Measurements from ENCODE around the gene EIF4G1. TPM values are rescaled to one million over a fixed set of nuclear protein-coding genes. Genes with fewer than 3 reads are reported as not detected.

Gene EIF4G1
- total RNA-seq, 1 experiment from 2014 or later = 496 TPM

GRCh38 chr3:184377882-184378445, 63.6 kb downstream of the EIF4G1 start, which contains the start of gene THPO:
Gene THPO, minus strand, starts transcription at chr3:184378207. Its CDS starts 1,948 bp downstream, at chr3:184376259.
- DNase-seq (ENCODE audit: low read depth, low spot score) = no peak
- no peak for ATAC-seq
- ChIA-PET RAD21 (ENCODE audit: low non-redundant PET in 1 of 2, low total read pairs in 2 of 2, uncharacterized antibody in 2 of 2, unreplicated experiment in 2 of 2) (no interaction called here), CTCF (no interaction called here), POLR2A (no interaction called here)
- Histone ChIP-seq H3K4me2 (ENCODE audit: low read length) (0 out of 2 replicates have a peak within 1 kb of the TSS, but pooled peaks have one; percentile 19), H3K36me3 (ENCODE audit: control insufficient read depth in 1 of 2, insufficient read depth in 2 of 2, low read length in 2 of 2) (no peaks in the 10 kb centered on the region), H3K79me2 (ENCODE audit: insufficient read depth, low read length) (no peaks in the 10 kb centered on the region), H3K27ac (ENCODE audit: low read depth, low read length) (no peak within 1 kb of the TSS), H3K9me2 (ENCODE audit: insufficient read depth) (no peaks in the 10 kb centered on the region), H3K9ac (ENCODE audit: low read length) (no peak within 1 kb of the TSS), H4K20me1 (ENCODE audit: insufficient read depth) (no peaks in the 10 kb centered on the region), H3K27me3 (ENCODE audit: insufficient read depth, low read length) (no peaks in the 10 kb centered on the region), H3K4me1 (ENCODE audit: control insufficient read depth in 1 of 2, insufficient read depth in 2 of 2, low read length in 2 of 2) (peaks cover 4 to 28% of the 10 kb centered on the region in 2 experiments; a peak in 3 of 4 replicates), H3K9me3 (ENCODE audit: control insufficient read depth in 1 of 2, insufficient read depth in 1 of 2, low read depth in 1 of 2, low read length in 2 of 2) (no peaks in the 10 kb centered on the region), H2AFZ (ENCODE audit: low read depth, low read length, poor library complexity, severe bottlenecking) (no peak within 1 kb of the TSS), H3K4me3 (replicated peaks in 1 of 2; ENCODE audit: low read depth in 1 of 2, low read length in 2 of 2) (no peak within 1 kb of the TSS)
- intact Hi-C loops (cut with micrococcal nuclease) = loop anchor here (10.0 kb wide), 2 partner anchors 137 to 397 kb away; no protein-coding TSS in a partner anchor
- BruUV-seq (replicated peaks) = no TSS peak
- no peak for TF ChIP-seq CBX3 (IDR thresholded peaks at IDR 0.05; ENCODE audit: low read depth)
- no peak for TF ChIP-seq SP1 (IDR thresholded peaks at IDR 0.05; ENCODE audit: low read depth)
- TF ChIP-seq TCF7L2 (IDR thresholded peaks at IDR 0.05; ENCODE audit: borderline replicate concordance, extremely low read depth, insufficient read depth, insufficient read length) = no peak
- no peak for TF ChIP-seq YY1 (IDR thresholded peaks at IDR 0.05; ENCODE audit: extremely low read depth, insufficient replicate concordance, low read depth, low read length)

GRCh38 chr3:184378651-184379357, 64.4 kb downstream of the EIF4G1 start:
- DNase-seq (ENCODE audit: low read depth, low spot score) (no peak), ATAC-seq (no peak)
- Histone ChIP-seq H3K27me3 (ENCODE audit: insufficient read depth, low read length) (no peaks in the 10 kb centered on the region), H3K9me3 (ENCODE audit: control insufficient read depth in 1 of 2, insufficient read depth in 1 of 2, low read depth in 1 of 2, low read length in 2 of 2) (no peaks in the 10 kb centered on the region), H3K9ac (ENCODE audit: low read length) (no peak overlapping the region), H3K79me2 (ENCODE audit: insufficient read depth, low read length) (no peaks in the 10 kb centered on the region), H3K27ac (ENCODE audit: low read depth, low read length) (no peak overlapping the region), H3K4me1 (ENCODE audit: control insufficient read depth in 1 of 2, insufficient read depth in 2 of 2, low read length in 2 of 2) (peaks cover 4 to 20% of the 10 kb centered on the region in 2 experiments; a peak in 2 of 4 replicates), H3K4me2 (ENCODE audit: low read length) (0 out of 2 replicates have a peak overlapping the region, but pooled peaks have one; percentile 19), H3K36me3 (ENCODE audit: control insufficient read depth in 1 of 2, insufficient read depth in 2 of 2, low read length in 2 of 2) (no peaks in the 10 kb centered on the region), H3K9me2 (ENCODE audit: insufficient read depth) (no peaks in the 10 kb centered on the region), H4K20me1 (ENCODE audit: insufficient read depth) (no peaks in the 10 kb centered on the region), H3K4me3 (replicated peaks in 1 of 2; ENCODE audit: low read depth in 1 of 2, low read length in 2 of 2) (no peak overlapping the region), H2AFZ (ENCODE audit: low read depth, low read length, poor library complexity, severe bottlenecking) (no peak overlapping the region)
- ChIA-PET POLR2A (interaction anchor here (0.5 kb wide), 1 partner anchor 36 kb away, joined by 3 read pairs; no protein-coding TSS in a partner anchor), RAD21 (ENCODE audit: low non-redundant PET in 1 of 2, low total read pairs in 2 of 2, uncharacterized antibody in 2 of 2, unreplicated experiment in 2 of 2) (no interaction called here), CTCF (no interaction called here)
- no TSS peak for BruUV-seq (replicated peaks)
- intact Hi-C loops (cut with micrococcal nuclease) = loop anchor here (10.0 kb wide), 2 partner anchors 136 to 396 kb away; no protein-coding TSS in a partner anchor
- TF ChIP-seq, protein P1, sequence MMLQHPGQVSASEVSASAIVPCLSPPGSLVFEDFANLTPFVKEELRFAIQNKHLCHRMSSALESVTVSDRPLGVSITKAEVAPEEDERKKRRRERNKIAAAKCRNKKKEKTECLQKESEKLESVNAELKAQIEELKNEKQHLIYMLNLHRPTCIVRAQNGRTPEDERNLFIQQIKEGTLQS (IDR thresholded peaks at IDR 0.05) = no peak
- TF ChIP-seq RAD21 (IDR thresholded peaks at IDR 0.05; ENCODE audit: low read depth) (no peak), EZH2 (IDR thresholded peaks at IDR 0.05) (no peak), ZFX (IDR thresholded peaks at IDR 0.05) (no peak), CEBPB (IDR thresholded peaks at IDR 0.05; ENCODE audit: low read depth) (no peak), CTCF (IDR thresholded peaks at IDR 0.05 in 2 of 3, conservative IDR thresholded peaks at IDR 0.05 in 1 of 3; ENCODE audit: borderline replicate concordance in 1 of 3, insufficient read depth in 1 of 3, low read depth in 2 of 3, low read length in 2 of 3) (no peak), YY1 (IDR thresholded peaks at IDR 0.05; ENCODE audit: extremely low read depth, insufficient replicate concordance, low read depth, low read length) (no peak), FOSL1 (IDR thresholded peaks at IDR 0.05; ENCODE audit: low read depth) (no peak), POLR2A (IDR thresholded peaks at IDR 0.05; ENCODE audit: borderline replicate concordance, extremely low read depth, insufficient read depth, insufficient read length) (no peak)
- TF ChIP-seq, protein P2, sequence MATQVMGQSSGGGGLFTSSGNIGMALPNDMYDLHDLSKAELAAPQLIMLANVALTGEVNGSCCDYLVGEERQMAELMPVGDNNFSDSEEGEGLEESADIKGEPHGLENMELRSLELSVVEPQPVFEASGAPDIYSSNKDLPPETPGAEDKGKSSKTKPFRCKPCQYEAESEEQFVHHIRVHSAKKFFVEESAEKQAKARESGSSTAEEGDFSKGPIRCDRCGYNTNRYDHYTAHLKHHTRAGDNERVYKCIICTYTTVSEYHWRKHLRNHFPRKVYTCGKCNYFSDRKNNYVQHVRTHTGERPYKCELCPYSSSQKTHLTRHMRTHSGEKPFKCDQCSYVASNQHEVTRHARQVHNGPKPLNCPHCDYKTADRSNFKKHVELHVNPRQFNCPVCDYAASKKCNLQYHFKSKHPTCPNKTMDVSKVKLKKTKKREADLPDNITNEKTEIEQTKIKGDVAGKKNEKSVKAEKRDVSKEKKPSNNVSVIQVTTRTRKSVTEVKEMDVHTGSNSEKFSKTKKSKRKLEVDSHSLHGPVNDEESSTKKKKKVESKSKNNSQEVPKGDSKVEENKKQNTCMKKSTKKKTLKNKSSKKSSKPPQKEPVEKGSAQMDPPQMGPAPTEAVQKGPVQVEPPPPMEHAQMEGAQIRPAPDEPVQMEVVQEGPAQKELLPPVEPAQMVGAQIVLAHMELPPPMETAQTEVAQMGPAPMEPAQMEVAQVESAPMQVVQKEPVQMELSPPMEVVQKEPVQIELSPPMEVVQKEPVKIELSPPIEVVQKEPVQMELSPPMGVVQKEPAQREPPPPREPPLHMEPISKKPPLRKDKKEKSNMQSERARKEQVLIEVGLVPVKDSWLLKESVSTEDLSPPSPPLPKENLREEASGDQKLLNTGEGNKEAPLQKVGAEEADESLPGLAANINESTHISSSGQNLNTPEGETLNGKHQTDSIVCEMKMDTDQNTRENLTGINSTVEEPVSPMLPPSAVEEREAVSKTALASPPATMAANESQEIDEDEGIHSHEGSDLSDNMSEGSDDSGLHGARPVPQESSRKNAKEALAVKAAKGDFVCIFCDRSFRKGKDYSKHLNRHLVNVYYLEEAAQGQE (IDR thresholded peaks at IDR 0.05; ENCODE audit: low read depth) = no peak

Measured in HCT116 (cell line).